Measurements from ENCODE around the gene TPX2.
A peak's percentile ranks its signal among the peaks of the same experiment; 100 is the strongest.

Gene TPX2

DNA sequence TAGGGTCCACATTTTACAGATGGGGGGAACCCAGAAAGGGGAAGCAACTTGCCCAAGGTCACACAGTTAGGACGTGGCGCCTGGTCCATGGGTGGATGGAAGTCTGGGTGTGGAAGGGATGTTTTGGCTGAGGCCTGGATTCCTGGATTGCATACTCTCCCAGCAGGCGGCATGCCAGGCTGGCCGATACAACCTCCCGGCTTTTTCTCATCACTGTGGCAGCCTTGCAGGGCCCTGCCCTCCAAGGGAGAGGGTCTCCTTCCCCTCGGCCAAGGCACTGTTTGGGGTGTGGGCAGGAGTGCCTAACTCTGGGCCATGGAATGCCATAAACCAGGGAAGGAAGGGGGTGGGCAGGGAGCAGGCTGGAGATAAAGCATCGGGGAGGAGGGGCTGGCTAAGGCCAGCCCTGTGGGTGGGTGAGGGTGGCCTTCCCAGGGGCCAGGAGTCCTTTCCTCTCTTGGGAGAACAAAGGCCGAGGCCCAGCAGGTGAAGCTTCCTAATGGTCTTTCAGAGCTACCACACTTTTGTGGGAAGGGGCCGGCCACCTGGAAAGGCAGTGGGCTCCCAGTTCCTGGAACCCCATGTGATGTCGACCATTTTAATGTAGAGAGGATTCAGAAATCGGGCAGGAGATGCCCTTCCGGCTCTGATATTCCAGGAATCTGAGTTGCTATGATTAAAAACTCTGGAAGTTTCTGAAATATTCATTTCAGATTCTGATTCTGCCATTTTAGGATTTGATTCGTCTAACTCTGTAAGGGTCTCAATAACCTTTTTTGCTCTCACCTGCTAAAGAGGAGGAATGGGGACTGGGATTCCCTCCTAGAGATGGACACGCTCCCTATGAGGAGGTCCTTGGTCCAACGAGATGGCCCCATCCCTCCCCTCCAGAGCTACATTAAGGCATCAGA, 102.1 kb downstream of the TPX2 start:
- DNase-seq (ENCODE audit: low read depth), result no peak

DNA sequence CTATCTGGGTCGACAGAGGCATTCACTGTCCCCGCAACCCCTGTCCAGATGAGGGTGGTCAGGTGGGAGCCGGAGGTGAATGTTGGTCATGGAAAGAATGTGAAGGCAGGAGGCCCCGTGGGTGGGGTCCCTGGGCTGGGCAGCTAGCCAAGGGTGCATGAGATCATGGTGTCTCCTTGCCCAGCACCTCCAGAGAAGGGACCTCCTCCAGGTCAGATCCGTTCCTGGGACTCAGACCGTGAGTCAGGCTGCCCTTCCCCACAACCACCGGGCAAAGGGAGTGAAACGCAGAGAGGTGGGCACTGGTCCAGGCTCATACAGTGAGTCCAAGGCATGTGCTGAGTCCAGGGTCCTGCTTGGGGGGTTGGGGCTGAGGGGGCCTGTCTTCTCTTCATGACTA, 102.8 kb downstream of the TPX2 start:
- TF ChIP-seq, protein P1, sequence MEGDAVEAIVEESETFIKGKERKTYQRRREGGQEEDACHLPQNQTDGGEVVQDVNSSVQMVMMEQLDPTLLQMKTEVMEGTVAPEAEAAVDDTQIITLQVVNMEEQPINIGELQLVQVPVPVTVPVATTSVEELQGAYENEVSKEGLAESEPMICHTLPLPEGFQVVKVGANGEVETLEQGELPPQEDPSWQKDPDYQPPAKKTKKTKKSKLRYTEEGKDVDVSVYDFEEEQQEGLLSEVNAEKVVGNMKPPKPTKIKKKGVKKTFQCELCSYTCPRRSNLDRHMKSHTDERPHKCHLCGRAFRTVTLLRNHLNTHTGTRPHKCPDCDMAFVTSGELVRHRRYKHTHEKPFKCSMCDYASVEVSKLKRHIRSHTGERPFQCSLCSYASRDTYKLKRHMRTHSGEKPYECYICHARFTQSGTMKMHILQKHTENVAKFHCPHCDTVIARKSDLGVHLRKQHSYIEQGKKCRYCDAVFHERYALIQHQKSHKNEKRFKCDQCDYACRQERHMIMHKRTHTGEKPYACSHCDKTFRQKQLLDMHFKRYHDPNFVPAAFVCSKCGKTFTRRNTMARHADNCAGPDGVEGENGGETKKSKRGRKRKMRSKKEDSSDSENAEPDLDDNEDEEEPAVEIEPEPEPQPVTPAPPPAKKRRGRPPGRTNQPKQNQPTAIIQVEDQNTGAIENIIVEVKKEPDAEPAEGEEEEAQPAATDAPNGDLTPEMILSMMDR (conservative IDR thresholded peaks at IDR 0.05; ENCODE audit: control insufficient read depth, insufficient read depth, low read depth, low read length), result no peak
- DNase-seq (ENCODE audit: low read depth), result peak; percentile 56
- H3K4me3 ChIP-seq (ENCODE audit: control insufficient read depth, low read depth, low read length), result no peak overlapping the region

More for the DNA sequence above, 102.1 kb downstream of the TPX2 start:
- TF ChIP-seq, protein P1 (conservative IDR thresholded peaks at IDR 0.05; ENCODE audit: control insufficient read depth, insufficient read depth, low read depth, low read length), result no peak
- H3K4me3 ChIP-seq (ENCODE audit: control insufficient read depth, low read depth, low read length), result no peak overlapping the region

DNA sequence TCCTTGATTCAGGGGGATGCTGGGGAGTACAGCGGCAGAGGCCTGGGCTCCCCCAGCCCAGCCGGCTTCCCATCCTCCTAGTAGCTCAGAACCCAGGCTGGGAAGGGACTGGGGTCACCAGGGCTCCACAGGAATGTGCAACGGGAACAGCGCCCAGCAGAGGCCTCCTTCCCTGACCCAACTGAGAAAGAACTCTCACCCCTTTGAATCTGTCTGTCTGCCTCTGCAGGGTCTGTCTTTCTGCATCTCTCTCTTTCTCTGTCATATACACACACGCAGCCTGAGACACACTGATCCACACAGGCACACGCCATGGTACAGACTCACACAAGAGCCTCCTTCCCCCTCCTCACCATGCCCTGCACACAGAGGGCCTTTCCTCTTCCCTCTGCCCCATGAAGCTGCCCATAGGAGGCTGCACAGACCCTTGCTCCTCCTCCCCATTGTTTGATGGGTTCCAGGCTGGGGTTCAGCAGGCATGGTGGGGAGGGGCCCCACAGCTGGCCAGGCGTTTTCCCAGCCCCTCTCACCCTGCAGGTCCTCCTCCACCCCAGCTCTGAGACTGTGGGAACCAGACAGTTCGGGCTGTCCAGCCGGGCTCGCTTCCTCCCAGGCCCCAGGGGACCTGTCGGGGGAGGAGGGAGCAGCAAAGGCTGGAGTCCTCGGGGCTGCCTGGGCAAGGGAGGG, 103.5 kb downstream of the TPX2 start:
- TF ChIP-seq, protein P1 (conservative IDR thresholded peaks at IDR 0.05; ENCODE audit: control insufficient read depth, insufficient read depth, low read depth, low read length), result no peak
- DNase-seq (ENCODE audit: low read depth), result peak; percentile 46
- no peak overlapping the region for H3K4me3 ChIP-seq (ENCODE audit: control insufficient read depth, low read depth, low read length)

DNA sequence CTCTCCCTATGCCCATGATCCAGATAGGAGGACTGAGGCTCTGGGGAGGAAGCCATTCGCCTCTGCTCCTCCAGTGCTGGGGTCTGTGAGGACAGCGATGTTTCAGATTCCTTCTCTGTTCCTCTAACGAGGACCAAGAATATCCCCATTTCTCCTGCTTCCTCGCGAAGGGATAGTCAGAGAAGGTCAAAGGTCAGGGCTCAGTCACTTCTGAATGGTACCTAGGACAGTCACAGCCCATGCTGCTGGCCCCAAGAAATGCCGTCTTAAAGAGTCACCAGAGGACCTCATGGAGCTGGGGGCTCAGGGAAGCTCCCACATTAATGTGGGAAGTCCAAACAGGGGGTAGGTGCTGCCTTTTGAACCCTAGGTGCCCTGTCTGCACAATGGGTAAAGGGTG, 104.2 kb downstream of the TPX2 start:
- no peak for DNase-seq (ENCODE audit: low read depth)
- no peak overlapping the region for H3K4me3 ChIP-seq (ENCODE audit: control insufficient read depth, low read depth, low read length)
- TF ChIP-seq, protein P1 (conservative IDR thresholded peaks at IDR 0.05; ENCODE audit: control insufficient read depth, insufficient read depth, low read depth, low read length), result no peak

DNA sequence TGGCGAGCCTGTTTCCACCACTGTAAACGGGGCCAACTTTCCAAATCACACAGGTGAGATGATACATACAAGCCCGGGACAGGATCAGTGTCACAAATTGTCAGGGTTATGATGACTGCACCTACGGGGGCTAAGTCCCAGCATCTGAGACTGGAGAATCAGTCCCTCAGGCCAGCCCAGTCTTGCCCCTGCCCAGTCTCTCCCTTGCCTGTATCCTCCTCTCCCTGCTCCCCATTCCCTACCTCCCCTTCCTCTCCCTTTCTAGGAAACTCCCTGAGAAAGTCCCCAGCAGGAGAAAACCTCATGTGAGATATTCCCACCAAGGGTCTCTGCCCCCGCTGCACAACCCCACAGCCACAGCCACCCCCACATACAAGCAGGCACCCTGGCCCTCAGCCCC, 104.8 kb downstream of the TPX2 start:
- no peak overlapping the region for H3K4me3 ChIP-seq (ENCODE audit: control insufficient read depth, low read depth, low read length)
- no peak for DNase-seq (ENCODE audit: low read depth)
- TF ChIP-seq, protein P1 (conservative IDR thresholded peaks at IDR 0.05; ENCODE audit: control insufficient read depth, insufficient read depth, low read depth, low read length), result no peak

DNA sequence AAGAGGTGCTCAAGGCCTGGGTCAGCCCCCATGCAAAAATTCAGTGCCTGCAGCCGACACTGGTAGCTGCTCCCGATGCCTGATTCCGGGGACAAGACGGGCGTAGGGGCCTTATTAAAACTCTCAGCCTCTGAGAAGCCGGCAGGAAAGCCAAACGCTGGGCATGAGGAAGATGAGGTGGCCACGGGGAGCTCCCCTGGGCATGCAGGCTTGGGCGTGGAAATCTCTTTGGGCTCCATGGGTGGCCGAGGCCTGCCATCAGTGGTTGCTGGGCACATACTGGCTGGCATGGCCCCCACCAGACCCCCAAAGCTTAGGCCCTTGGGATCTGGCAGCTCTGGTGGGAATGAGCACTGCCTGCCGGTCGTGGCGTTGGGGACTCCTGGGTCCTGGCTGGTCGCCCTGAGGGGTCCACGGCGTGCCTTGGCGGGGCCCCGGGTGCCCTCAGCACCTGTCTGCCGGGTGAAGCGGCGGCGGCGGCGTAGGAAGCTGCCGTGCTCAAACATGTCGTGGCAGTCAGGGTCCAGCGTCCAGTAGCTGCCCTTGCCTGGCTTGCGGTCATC, 105.7 kb downstream of the TPX2 start:
- TF ChIP-seq, protein P1 (conservative IDR thresholded peaks at IDR 0.05; ENCODE audit: control insufficient read depth, insufficient read depth, low read depth, low read length), result no peak
- H3K4me3 ChIP-seq (ENCODE audit: control insufficient read depth, low read depth, low read length), result no peak overlapping the region
- no peak for DNase-seq (ENCODE audit: low read depth)
